GM18520 (cell line): ENCODE results near the gene SDHA.

Source experiments
- ATAC-seq: cut with Tn5 transposase; IDR thresholded peaks from one replicate; pipeline ENCODE4 v1.9.1; 2021; ENCODE audit not compliant: unreplicated experiment

The SDHA gene

DNA sequence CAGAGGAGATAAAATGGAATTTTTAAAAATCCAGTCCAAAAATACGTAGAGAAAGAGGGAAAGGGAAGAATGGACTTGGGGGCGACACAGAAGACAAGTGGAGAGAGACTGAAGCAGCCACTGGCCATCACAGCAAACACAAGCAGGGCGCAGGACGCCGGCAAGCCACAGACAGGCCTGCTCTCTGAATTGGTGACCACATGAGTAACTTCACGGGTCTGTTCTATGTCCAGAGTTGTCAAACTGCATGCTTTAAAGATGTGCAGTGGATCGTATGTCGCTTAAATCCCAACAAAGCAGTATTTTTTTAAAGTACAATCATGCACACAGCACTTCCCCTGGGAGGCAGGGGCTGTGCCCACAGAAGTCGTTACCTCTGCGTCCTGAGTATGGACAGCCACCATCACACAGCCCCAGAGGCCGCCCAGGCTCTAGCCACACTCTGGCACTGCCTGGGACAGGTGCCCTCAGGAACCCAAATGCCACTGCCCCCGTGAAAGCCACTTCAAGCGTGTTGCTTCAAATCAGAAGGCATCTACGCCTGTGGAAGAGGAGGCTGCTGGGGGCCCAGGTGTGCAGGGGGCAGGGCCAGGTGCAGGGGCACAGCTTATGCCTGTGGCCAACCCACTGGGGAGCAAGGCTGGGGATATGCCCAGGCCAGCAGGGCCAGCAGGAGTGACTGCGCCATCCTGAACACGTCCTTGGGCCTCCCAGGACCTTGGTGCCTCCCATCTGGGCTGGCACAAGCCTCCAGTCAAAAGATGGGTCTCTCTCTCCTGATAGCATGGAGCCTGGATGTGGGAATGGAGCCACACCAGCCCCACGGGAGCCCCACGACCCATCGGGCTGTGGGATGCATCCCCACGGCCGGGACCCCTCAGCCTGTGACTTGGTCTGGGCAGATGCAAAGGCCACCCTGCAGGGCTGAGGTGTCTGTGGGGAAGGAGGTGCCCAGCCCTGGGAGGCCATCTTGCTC, 32.7 kb upstream of the SDHA start:
- ATAC-seq: no peak

DNA sequence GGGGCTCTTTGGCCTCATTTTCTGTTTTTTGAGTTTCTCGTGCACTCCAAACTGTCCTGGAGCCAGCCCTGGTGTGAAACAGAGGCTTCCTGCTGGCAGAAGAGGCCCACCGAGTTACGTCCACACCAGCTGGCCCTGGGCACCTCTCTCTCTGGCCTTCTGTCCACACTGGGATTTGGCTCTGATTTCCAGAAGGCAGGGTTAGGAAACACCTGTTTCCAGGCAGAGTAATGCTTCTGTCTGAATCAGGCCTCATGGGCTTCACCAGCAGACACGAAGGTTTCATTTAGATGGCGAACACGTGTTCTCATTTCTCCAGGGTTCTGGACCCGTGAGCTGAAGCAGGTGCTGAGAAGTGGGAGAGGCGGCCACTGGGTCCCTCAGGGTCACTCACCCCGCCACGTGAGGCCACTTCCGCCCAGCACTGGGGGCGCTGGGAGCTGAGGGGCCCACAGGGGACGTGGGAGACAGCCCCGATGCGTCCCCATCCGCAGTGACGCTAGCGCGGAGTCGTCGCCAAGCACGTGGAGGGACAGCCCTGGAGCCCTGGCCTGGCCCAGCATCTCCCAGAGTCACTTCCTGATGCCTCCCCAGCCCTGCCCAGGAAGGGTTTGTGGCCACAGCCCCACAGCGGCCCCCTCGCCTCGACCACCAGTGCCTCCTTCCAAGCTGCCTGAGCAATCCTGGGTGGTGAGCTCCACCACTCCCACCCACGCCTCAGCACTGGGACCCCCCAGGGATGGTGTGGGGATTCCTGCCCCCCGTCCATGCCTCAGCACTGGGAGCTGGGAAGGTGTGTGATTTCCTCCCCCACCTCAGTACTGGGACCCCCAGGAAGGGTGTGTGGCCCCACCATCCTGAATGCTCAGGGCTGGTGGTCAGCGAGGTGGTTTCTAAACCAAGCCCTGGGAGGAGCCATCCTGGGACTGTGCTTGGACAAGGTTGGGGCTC, 31.8 kb upstream of the SDHA start:
- ATAC-seq: no peak

DNA sequence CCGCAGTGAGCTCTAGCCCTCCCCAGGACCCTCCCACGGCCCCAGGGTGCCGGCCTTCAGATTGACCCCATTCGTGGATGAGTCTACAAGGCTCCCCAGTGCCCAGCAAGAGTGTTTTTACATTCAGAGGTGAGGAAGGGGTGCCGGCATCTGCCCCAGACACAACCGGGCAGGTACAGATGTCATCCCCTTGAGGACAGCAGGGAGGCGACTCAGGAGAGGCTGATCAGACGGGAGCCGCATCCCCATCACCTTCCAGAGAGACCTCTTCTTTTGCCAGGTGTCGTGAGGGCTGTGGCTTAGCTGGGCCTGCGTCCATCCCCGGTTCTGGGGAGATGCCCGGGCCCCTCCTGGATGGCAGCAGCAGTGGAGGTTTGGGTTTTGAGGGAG, 31.1 kb upstream of the SDHA start:
- ATAC-seq: no peak

DNA sequence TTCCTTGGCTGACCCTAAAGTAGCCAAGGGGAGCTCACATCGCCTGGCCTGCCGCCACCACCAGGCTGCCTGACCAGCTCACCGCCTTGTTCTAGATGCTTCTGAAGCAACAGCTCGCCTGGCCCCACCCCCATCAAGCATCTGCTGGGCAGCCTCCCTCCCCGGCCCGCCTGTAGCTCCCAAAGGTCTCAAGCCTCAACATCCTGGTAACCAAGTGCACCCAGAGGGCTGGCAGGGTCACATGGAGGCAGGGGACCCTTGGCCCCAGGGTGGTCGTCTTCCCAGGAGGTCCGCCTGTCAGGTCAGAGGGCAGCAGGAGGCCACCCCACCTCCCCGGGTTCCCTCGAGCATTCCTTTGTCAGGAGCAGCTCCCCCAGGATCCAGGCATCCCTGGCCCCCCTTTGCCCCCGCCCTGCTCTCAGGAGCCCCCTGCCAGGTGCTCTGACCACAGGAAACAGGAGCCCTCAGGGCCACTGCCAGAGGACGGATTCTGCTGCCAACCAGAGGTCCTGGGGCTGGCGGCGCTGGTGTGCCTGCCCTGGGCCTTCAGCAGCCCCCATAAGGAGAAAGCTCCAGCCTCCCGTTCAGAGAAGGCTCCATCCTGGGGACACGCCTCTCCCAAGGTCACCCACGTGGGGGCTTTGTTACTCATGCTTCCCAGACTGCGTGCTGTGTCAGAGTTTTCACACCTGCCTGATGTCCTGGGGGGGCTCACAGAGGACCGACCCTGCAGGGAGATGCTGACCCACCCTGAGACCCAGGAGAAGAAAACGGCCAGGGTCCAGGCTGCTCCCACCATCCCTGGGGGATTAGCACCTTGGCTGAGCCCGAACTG, 30.3 kb upstream of the SDHA start:
- ATAC-seq: no peak

DNA sequence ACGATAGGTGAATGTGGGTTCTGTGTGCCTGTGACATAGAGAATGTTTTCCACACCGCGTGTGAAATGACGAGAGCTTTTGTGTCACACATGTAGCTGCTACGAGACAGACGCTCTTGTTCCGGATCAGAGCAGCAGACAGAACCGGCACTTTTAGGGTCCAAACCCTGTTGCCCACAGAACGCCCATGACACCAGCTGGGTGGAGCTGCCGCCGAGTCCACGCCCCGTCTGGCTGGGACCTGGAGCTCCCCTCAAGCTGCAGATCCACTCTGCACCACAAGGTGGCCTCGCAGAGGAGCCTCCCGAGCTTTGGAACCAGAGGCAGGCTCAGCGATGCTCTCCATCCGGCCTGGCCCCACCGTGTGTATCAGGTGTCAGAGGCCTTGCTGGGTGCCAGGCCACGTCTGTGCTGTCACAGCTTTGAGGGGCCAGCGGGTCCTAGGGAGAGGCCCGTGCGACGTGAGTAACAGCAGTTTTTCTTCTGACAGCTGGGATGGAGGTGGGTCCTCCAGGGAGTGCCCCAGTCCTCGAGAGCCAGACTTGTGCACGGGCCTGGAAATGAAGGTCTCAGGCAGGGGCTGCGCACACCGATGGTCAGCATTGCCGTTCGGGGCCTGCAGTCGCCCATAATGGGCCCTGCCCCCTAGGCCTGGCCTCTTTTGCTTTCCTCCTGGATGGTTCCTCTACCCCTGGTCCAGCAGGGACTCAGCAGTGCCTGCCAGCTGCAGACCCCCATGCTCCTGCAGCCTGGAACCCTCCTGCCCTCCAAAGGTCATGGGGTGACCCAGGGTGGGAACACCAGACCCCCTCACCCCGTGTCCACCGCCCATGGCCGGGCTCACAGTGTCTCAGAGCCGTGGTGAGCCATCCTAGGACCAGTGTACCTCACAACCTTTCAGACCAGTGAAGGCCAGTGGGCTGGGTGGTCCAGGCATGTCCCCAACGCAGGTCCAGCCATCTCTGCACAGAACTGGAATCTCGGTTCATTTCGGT, 29.3 kb upstream of the SDHA start:
- ATAC-seq: peak; percentile 71

DNA sequence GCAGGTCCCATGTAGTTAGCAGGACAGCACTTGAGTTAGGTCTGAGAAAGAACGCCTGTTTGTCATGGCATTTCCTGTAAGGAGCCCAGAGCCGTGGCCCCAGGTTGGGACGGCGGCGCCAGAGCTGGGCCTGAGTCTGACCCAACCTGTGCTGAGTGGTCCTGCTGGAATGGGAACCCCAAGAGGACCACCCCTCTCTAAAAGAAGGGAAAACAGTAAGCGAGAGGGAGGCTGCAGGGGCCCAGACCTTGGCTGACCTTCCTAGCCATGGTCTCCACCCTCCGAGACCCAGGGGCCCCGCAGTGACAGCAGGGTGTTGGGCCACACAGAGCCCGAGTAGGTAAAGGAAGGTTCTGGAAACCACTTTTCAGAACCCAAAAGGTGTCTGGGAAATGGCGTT, 28.6 kb upstream of the SDHA start:
- no peak for ATAC-seq

DNA sequence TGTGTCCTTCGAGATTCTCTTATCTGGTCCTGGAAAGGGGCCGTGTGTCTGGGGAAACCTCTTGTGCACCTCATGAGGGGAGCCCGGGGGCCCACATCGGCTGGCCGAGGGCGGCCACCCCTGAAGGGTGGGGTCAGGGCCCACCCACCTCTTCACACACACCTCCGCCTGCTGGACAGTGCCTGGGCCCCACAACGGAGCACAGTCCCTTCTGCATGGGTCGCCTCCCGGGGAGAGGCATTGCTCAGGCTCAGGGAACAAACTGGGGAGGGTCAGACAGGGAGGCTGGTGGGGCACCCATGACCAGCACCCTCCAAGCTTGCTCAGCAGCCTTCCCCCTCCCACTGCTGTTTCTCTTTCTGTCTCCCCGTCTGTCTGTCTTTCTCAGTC, 28.1 kb upstream of the SDHA start:
- no peak for ATAC-seq

DNA sequence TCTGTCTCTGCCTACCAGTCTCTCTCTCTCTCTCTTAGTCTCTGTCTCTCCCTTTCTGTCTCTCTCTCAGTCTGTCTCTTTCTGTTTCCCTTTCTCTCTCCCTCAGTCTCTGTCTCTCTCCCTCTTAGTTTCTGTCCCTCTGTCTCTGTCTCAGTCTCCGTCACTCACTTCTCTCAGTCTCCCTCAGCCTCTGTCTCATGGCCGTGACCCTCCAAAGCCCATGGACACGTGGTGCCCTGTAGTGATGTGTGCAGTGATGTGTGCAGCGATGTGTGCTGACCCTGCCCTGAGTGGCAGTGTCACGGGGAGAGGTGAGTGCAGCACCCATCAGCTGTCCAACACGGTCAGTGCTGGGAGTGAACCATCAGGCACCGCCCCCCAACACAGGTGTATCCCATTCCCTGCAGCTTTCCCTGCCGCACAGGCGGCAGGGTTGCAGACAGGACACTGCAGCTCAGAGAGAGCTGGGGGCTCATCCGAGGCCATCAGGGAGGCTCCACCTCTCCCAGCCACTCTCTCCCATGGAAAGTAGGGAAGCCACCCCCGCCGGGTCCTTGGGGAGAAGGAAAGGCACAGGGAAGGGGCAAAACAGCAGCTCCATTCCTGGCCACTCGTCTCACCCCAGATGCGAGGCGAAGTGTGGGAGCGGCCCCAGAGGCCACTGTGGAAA, 27.6 kb upstream of the SDHA start:
- no peak for ATAC-seq

DNA sequence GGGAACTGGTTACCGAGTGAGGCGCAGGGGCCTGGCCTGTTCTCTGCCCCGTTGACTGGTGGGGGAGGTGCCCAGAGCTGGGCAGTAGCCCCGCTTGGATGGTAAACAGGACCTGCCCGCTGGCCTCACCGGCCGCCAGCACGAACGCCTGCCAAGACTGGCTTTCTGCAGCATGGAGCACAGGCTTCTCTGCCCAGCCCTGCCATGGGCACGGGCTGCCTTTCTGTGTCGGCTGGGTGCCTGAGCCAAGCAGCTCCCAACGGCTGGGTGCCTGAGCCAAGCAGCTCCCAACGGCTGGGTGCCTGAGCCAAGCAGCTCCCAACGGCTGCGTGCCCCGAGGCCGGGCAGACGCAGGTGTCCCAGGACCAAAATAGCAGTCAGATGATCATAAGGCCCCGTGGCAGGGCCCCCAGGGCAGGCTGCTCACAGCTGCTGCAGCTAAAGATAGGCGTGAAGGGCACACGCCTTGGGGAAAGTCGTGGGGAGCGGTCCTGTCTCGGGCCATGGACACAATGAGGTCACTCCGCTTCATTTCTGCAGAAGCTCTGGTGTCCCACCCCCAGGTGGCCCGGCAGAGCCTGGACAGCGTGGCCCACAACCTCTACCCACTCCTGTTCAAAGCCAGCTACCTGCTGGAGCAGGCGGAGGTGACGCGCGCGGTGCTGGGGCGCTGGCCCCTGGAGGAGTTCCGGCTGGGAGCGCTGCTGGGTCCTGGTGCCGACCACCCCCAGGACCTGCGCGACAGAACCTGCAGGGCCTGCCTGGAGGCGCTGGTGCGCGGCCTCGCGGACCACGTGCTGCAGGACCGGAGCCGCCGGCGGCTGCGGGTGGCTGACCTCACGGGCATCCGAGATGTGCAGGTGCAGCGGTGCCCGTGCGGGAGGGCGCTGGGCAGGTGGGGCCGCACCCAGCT, 26.8 kb upstream of the SDHA start, which contains the start of gene LRRC14B:
Gene LRRC14B (plus strand): TSS at position 460 of the 913 bp plus-strand sequence. CDS start 44 bp downstream, at position 504.
- ATAC-seq: no peak

DNA sequence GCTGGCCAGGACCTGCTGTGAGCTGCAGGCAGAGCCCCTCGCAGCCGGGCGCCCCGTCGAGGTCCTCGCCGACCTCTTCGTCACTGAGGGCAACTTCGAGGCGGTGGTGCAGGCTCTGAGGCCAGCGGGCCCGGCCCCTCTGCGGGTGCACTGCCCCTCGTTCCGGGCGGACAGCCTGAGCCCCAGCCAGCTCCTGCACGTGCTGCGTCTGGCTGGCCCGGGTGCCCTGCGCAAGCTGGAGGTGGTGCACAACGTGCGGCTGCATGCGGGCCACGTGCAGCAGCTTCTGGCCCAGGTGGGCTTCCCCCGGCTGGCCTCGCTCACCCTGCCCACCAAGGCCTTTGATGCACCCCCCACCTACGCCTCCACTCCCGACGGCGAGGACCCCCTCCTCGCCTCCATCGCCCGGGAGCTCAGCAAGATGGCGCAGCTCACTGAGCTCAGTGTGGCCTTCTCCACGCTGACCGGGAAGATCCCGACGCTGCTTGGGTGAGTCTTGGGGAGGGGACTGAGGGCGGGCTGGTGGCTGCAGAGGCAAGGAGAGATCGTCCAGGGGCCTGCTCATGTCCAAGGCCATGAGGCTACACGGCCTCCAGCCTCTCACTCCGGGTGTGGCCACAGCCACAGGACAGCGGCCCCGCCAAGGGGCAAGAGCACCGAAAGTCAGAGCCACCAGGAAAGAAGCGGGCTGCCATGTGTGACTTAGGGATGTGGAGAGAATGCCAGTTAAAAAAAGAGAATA, 26.0 kb upstream of the SDHA start:
- ATAC-seq: no peak

DNA sequence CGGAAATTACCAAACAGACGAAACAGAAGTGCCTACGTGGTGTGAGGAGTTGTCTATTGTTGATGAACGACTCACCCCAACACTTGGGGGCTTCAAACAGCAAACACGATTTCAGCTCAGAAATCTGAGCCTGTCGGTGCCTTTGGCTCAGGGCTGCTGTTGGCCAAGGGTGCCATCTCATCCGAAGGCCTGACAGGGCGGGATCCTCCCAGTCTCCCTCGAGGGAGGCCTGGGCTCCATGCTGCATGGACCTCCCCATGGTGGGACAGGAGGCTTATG, 25.5 kb upstream of the SDHA start:
- ATAC-seq: no peak

DNA sequence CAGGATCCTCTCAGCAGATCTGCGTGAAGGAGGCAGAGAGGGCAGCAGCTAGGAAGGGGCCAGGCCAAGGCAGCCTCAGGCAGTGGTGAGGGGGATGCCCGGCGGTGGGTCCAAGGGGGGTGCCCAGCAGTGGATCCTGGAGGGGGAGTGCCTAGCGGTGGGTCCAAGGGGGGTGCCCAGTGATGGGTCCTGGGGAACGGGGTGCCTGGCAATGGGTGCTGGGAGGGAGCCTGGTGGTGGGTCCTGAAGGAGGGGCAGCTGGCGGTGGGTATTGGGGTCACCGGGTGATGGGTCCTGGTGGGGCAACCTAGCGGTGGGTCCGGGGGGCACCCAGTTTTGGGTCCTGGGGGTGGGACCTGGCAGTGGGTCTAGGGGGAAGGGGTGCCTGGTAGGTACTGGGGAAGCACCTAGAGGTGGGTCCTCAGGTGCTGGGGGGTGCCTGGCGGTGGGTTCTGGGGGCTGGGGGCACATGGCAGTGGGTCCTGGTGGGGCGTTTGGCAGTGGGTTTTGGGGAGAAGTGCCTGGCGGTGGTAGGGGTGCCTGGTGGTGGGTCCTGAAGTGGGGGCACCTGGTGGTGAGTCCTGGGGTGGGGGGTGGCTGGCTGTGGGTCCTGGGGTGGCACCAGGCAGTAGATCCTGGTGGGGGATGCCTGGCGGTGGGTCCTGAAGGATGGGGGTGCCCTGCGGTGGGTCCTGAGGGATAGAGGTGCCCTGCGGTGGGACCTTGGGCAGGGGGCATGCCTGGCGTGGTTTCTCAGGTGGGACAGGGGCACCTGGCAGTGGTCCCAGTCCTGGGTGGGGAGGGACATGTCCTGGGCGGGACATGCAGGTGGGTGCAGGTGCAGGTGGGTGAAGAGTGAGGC, 24.9 kb upstream of the SDHA start:
- ATAC-seq: no peak

DNA sequence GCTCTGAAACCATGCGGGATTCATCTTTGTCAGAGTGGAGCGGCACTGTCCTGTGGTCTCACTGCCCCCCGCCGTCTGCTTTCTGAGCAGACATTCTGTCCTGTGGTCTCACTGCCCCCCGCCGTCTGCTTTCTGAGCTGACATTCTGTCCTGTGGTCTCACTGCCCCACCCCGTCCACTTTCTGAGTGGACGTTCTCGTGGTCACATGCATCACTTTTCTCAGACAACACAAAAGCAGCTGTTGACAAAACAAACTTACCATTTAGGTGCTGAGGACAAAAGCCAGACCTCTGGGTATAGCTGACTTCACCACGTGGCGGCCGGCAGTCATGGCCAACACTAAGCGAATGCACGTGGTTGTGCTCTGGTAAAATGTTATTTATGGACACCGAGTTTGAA, 24.0 kb upstream of the SDHA start:
- no peak for ATAC-seq

DNA sequence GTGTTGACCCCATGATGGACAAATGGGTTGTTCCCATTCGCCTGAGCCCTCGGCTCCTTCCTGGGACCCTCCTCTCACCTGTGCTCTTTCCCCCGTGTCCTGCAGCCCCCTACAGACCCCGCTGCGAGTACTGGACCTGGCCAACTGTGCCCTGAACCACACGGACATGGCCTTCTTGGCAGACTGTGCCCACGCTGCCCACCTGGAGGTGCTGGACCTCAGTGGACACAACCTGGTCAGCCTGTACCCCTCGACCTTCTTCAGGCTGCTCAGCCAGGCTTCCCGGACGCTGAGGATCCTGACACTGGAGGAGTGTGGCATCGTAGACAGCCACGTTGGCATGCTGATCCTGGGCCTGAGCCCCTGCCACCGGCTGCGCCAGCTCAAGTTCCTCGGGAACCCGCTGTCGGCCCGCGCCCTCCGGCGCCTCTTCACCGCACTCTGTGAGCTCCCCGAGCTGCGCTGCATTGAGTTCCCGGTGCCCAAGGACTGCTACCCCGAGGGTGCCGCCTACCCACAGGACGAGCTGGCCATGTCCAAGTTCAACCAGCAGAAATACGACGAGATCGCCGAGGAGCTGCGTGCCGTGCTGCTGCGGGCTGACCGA, 23.4 kb upstream of the SDHA start:
- ATAC-seq: no peak

DNA sequence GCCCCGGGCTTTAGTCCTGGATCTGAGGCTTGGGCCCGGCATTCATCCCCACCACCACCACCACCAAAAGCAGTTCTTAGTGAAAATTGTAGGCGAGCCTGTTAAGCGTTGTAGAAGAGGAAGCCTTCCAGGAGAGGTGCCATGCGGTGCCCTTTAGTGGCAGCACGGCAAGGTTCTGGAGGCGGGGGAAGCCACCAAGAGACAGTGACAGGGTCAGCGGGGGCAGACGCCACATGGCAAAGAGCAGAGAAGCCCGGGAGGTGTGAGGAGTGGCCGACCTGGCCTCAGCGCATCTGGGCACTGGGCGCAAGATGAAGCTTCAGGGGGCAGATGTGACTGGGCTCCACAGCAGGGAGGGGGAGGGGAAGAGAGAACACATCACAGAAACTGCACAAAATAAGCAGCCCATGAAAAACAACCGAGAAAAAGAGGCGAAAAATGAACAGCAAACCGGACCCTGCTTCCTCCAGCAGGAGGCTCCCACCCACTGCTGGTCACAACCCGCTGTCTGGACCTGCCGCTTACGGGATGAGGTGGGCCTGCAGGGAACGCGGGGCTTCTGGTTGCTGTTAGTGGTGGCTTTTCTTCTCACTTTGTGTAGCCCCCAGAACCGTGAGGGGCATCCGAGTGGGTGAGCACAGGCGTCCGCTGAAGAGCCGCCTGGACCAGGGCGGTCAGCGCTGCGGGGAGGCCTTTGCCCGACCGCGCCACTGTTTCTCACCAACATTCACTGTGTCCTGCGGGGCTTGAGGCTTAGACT, 22.5 kb upstream of the SDHA start:
- ATAC-seq: no peak
